NCI-H82 treated with DMSO at 0.1 percent for 48 hours (cell line): ENCODE data around the gene NVL.
A peak's percentile ranks its signal among the peaks of the same experiment; 100 is the strongest.

Experiments used
- DNase-seq: peaks from one replicate; lab custom pipeline; 2025; ENCODE audit not compliant: unreplicated experiment; lab: John Stamatoyannopoulos, UW

The NVL gene

DNA sequence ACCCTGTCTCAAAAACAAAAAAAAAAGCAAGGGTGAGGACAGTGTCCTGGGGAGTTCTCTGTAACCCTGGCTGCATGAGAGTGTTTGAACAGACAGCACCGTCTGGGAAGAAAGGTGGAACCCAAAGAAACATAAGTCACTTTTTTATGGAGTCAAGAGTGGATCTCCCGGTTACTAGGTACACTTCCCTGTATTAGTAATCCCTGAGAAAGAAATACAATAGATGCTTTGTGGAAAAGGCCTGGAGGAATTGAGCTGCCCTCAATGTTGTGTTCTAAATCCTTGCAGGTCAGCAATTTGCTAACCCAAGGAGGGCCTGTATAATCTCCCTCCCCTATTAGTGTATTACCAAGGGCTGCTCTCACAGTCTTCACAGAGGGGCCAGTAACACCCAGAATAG, 130.3 kb downstream of the NVL start:
- DNase-seq = no peak

DNA sequence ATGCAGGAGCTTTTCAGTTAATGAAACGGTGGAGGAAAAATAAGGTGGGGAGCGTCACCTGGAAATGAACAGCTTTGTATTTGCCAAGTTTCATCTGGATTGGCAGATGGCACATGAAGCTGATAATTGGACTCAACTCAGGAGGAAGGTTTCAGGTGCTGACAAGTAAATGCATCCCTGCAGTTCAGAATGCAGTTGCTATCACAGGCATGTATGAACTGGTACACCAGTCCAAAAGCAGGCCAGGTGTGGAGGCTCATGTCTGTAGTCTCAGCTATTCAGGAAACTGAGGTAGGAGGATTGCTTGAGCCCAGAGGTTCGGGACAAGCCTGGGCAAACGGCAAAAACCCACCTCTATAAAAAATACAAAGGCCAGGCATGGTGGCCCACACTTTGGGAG, 131.4 kb downstream of the NVL start:
- no peak for DNase-seq

DNA sequence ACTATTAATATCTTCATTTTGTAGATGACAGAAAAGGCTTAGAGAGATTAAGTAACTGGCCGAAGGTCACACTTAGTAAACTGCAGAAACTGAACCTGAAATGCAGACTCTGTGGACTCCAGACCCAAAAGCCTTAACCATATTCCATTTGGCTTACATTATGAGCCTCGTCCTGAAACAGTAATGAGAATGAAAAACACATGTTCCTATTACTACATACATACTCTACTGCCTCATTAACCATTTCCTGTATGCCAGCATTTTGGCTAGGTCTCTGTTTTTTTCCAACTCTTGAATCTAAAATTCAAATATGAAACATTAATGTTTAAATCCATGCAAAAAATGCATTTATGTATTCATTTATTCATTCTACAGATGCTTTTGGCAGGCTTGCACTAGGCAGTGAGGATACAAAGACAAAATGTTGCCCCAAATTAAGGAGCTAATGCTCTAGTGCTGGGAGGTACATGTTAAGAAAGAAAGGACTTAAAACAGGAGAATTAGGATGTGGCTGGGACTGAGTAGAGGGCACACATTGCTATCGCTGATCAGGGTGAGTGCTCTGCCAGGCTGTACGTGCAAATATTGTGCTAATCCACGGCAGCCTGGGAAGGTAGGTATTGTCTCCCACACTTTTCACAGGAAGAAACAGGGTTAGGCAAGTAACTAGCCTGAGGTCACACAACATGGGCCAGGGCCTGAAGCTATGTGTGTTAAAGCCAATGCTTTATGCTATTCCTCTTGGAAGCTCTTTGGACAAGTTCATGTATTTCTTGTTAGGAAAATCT, 133.0 kb downstream of the NVL start:
- no peak for DNase-seq

DNA sequence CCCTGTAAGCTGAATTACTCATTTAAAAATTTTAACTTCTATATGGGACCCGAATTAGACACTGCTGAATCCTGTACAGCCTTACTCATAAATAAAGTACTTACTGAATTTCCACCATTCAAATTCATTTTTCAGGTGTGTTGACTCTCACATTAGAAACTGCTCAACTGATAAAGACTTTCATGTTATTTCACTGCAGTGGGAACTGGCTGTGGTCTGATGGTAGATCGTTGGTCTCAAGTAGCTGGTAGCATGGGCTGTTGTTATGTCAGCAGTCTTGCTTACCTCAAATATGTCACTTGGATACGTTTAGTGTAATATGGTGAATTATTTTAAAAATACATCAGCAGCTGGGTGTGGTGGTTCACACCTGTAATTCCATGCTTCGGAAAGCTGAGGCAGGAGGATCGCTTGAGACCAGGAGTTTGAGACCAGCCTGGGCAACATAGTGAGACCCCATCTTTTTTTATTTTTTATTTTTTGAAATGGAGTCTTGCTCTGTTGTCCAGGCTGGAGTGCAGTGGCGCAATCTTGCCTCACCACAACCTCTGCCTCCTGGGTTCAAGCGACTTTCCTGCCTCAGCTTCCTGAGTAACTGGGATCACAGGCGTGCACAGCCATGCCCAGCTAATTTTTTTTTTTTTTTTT, 136.5 kb downstream of the NVL start:
- DNase-seq = no peak

DNA sequence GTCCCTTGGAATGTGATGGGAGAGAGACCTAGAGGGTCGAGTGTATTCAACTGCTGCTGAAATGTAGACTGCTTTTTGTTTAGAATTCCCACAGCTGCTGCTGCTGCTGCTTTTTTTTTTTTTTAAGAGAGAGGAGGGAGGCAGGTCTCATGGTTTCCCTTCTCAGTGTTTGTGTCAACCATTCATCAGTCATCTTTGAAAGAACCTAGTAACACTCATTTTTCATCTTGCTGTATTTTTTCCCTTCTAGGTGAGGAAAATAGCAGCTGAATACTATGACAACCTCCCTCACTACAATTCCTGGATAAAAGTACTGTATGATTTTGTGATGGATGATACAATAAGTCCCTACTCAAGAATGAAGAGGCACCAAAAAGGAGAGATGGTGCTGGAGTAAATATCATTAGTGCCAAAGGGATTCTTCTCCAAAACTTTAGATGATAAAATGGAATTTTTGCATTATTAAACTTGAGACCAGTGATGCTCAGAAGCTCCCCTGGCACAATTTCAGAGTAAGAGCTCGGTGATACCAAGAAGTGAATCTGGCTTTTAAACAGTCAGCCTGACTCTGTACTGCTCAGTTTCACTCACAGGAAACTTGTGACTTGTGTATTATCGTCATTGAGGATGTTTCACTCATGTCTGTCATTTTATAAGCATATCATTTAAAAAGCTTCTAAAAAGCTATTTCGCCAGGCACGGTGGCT, 137.7 kb downstream of the NVL start:
- DNase-seq = no peak

DNA sequence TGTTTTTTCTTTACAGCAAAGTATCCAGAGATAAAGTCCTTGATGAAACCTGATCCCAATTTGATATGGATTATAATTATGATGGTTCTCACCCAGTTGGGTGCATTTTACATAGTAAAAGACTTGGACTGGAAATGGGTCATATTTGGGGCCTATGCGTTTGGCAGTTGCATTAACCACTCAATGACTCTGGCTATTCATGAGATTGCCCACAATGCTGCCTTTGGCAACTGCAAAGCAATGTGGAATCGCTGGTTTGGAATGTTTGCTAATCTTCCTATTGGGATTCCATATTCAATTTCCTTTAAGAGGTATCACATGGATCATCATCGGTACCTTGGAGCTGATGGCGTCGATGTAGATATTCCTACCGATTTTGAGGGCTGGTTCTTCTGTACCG, 140.4 kb downstream of the NVL start:
- DNase-seq = no peak

DNA sequence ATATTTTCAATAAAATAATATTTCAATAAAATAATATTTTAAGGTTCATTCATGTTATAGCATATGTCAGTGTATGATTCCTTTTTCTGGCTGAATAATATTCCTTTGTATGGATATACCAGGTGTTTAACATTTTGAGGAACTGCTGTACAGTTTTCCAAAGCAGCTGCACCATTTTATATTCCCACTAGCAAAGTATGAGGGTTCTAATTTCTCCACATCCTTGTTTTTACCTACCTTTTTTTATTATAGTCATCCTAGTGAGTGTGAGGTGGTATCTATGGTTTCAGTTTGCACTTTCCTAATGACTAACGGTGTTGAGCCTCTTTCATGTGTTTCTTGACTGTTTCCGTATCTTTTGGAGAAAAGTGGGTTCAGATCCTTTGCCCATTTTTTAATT, 141.7 kb downstream of the NVL start:
- no peak for DNase-seq

DNA sequence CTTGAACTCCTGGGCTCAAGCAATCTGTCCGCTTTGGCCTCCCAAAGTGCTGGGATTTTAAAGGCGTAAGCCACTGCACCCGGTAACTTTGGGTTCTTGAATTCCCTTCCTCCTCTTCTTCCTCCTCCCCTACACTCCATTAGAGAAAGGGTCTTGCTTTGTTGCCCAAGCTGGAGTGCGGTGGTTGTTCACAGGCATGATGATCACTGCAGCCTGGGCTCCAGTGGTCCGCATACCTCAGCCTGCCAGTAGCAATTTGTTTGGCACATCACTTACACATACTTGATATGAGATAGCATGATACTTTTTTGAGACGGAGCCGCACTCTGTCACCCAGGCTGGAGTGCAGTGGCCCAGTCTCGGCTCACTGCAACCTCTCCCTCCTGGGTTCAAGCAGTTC, 144.8 kb downstream of the NVL start:
- DNase-seq = no peak

DNA sequence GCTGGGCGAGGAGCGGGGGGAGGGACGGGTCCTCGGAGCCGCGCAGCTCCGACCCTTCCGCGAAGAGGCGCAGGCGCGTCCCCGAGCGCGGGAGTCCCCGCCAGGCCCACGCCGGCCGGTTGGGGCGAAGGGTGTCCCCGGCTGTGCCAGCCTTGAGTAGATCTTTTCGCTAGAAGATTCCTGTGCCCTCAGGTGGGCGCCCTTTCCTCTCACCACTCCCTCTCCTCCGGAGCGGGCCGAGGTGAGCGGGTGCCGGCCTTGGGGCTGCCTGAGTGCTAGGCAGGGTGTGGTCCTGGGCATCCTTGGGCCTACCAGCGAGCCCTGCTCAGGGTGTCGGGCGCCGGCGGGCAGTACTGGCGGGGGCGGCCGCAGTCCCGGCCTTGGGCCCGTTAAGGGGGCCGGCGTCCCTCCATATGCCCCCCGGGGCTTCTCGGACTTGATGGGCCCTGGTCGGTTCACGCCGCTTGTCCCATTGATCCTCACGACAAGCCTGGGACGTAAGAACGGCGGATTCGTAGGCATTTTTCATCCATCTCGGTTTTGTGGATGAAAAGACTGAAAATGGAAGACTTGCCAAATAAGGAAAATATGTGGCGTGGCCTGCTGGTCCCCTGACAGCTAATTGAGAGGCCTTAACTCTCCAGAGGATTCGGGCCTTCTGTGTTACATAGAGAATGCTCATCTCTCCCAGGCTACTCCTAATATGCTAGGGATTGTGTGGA, 146.2 kb downstream of the NVL start:
- DNase-seq = no peak

DNA sequence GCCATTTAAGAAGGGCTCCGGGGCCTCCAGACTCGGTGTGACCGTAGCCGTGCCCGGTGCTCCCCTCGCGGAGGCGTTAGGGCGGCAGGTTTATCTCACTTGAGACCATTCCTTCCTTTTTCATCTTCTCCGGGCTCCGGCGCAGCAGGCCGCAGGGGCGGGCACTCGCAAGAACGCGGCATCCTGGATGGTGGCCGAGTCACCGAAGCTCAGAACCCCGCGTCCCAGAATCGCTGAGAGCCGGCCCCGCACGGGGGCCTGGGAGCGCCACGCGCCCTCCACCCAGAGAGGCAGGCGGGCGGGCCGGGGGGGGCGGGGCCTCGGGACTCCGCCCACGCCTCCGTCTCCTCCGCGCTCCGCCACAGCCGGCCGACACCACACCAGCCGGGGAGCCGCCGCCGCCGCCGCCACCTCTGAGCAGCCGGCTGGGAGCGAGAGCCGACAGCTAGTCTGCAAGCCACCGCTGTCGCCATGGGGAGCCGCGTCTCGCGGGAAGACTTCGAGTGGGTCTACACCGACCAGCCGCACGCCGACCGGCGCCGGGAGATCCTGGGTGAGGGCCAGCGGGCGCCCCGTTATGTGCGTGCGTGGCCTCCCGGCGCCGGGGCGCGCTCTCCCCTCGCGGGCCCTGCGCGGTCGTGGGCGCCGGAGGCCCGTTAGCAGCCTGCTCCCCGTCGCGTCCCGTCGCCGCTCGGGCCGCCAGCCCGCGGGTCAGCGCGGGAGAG, 146.9 kb downstream of the NVL start, which contains the start of gene DEGS1:
Gene DEGS1 (plus strand): TSS at position 375 of the 725 bp plus-strand sequence. CDS start 97 bp downstream, at position 472.
- peak; percentile 87 for DNase-seq

DNA sequence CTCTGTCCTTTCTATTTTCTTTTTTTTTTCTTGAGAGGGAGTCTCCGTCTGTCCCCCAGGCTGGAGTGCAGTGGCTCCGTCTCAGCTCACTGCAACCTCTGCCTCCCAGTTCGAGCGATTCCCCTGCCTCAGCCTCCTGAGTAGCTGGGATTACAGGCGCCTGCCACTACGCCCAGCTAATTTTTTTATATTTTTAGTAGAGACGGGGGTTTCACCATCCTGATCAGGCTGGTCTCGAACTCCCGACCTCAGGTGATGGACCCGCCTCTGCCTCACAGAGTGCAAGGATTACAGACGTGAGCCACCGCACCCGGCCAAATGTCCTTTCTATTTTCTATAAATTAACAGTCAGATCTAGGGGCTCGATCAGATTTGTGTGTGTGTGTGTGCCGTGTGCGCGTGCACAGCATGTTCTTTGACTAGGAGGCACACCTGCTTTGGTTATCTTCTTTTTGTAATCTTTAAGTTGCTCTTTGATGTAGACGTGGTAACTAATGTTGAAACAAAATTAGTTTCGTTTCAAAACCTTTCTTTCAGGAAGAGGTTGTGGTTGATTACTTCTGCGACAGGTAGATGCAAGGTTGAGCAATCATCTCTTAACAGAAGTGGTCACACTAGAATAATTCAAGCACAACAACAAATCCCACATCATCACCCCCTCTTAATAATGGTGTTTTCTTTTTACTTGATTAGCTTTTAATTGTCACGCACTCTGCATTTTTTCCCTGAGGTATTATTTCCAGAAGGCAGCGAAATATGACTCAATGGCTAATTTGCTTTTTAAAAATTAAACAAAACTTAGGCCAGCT, 147.7 kb downstream of the NVL start:
- peak; percentile 33 for DNase-seq

DNA sequence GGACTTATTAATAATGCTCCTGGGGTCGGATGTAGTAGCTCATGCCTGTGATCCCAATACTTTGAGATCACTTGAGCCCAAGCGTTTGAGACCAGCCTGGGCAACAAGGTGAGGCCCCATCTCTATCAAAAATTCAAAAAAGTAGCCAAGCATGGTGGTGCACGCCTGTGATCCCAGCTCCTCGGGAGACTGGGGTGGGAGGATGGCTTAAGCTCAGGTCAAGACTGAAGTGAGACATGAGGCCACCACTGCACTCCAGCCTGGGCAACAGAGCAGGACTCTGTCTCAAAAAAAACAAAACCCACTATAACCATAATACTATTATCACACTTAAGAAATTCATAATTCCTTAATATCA, 148.5 kb downstream of the NVL start:
- no peak for DNase-seq

DNA sequence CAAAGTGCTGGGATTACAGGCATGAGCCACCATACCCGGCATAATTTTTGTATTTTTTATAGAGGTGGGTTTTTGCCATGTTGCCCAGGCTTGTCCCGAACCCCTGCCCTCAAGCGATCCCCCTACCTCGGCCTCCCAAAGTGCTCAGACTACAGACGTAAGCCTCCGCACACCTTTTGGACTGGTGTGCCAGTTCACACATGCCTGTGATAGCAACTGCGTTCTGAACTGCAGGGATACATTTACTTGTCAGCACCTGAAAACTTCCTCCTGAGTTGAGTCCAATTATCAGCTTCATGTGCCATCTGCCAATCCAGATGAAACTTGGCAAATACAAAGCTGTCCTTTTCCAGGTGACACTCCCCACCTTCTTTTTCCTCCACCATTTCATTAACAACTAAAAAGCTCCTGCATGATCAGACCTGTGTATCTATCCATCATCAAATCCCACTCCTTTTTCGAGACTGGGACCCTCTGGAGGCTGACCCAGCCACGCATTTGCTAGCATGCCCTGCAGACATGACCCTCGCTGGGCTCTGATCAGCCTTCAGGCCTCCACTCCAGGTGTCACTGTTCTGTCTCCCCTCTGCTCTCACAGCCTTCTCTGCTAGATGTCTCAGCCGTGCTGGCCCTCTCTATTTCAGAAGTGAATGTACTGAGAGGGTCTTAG, 149.1 kb downstream of the NVL start:
- no peak for DNase-seq

DNA sequence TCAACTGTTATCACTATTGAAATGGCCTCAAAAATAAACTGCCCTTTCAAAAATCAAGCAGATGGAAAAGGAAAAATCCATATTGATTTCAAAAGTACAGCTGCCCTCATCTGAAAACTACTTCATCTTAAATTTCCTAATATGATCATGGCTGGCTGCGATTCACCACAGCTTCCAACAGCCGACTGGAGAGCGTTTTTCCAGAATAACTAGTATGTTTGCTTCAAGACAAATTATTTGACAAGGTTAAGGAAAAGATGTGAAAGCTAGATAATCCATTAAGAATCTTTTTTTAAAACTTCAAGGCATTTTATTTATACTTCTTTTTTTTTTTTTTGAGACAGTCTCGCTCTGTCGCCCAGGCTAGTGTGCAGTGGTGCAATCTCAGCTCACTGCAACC, 151.1 kb downstream of the NVL start:
- no peak for DNase-seq

DNA sequence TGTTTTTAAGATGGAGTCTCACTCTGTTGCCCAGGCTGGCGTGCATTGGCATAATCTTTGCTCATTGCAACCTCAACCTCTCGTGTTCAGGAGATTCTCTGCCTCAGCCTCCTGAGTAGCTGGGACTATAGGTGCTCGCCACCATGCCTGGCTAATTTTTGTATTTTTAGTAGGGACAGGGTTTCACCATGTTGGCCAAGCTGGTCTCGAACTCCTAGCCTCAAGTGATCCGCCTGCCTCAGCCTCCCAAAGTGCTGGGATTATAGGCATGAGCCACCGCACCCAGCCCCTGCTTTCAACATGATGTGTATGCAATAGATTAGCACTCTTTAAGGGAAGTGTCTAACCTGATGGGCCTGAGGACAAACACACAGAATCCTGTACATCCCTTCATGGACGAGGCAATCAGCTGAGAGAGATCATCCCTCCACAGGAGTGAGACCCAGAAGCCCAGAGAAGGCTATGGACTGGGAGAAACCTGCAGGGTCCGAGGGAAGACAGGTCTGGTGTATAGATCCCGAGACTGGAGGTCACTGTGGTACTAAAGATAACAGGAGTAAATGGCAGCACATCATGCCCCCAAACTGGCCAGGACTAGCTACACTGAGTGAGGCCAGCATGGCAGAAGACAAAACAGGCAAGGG, 152.5 kb downstream of the NVL start:
- no peak for DNase-seq
